Measurements from ENCODE around the gene FGFRL1.

The FGFRL1 gene

DNA sequence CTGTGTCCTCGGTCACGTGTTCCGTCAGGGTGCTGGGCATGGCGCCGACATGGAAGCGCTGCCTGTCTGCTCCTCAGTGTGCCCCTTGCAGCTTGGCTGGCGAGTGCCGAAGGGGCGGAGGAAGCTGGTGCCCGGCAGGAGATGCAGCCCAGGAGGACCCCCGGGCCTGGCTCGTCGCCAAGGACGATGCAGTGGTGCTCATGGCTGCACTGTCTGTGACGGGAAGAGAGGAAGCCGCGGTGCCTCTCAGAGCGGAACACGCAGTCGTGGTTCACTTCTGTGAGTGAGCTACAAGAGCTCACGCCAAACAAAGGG, 38.1 kb downstream of the FGFRL1 start:
- no peak for TF ChIP-seq POLR2AphosphoS5 (IDR thresholded peaks at IDR 0.05; ENCODE audit: low read depth, low read length)
- TF ChIP-seq, protein P1, sequence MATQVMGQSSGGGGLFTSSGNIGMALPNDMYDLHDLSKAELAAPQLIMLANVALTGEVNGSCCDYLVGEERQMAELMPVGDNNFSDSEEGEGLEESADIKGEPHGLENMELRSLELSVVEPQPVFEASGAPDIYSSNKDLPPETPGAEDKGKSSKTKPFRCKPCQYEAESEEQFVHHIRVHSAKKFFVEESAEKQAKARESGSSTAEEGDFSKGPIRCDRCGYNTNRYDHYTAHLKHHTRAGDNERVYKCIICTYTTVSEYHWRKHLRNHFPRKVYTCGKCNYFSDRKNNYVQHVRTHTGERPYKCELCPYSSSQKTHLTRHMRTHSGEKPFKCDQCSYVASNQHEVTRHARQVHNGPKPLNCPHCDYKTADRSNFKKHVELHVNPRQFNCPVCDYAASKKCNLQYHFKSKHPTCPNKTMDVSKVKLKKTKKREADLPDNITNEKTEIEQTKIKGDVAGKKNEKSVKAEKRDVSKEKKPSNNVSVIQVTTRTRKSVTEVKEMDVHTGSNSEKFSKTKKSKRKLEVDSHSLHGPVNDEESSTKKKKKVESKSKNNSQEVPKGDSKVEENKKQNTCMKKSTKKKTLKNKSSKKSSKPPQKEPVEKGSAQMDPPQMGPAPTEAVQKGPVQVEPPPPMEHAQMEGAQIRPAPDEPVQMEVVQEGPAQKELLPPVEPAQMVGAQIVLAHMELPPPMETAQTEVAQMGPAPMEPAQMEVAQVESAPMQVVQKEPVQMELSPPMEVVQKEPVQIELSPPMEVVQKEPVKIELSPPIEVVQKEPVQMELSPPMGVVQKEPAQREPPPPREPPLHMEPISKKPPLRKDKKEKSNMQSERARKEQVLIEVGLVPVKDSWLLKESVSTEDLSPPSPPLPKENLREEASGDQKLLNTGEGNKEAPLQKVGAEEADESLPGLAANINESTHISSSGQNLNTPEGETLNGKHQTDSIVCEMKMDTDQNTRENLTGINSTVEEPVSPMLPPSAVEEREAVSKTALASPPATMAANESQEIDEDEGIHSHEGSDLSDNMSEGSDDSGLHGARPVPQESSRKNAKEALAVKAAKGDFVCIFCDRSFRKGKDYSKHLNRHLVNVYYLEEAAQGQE (IDR thresholded peaks at IDR 0.05; ENCODE audit: insufficient read depth in 1 of 2, low read depth in 2 of 2, low read length in 2 of 2), result no peak
- TF ChIP-seq SIN3A (IDR thresholded peaks at IDR 0.05; ENCODE audit: borderline replicate concordance, insufficient read depth, low read length), result no peak
- no peak for TF ChIP-seq TAF1 (IDR thresholded peaks at IDR 0.05; ENCODE audit: borderline replicate concordance, insufficient read depth, low read length)
- TF ChIP-seq FOXP2 (optimal IDR thresholded peaks at IDR 0.05; ENCODE audit: borderline replicate concordance, extremely low read depth, extremely low read length, insufficient read depth), result no peak

DNA sequence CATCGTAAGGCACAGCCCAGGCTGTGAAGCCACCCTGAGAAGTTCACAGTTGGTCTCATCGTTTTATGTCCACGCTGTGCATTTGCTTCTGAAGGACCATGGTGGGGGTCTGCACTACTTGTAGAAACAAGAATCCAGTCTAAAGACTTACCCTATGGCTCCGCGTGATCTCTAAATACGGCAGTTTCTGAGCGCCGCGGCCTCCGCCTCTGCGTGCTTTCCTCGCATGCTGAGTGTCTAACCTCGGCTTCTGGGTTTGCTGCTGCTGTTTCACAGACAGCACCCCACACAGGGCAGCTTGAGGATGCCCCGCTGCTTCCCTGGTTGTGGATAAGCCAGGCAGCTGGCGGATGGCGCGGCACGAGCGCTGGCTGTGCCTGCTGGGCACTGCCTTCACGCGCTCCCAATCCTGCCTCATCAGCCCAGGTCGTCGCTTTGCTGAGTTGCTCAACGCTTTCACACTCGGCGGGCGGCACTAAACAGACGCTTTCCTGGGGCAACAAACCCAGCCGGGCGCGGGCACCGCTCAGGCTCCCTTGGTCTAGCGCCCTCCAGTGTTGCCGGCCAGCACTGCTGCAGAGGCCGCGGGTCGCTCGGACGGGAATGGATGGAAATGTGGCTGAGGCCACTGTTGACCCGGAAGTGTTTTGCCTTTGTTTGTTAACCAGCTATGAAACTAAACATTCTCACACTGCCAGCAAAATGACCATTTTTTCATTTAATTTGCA, 39.2 kb downstream of the FGFRL1 start:
- TF ChIP-seq, protein P1 (IDR thresholded peaks at IDR 0.05; ENCODE audit: insufficient read depth in 1 of 2, low read depth in 2 of 2, low read length in 2 of 2), result no peak
- TF ChIP-seq SIN3A (IDR thresholded peaks at IDR 0.05; ENCODE audit: borderline replicate concordance, insufficient read depth, low read length) (no peak), POLR2AphosphoS5 (IDR thresholded peaks at IDR 0.05; ENCODE audit: low read depth, low read length) (no peak)

DNA sequence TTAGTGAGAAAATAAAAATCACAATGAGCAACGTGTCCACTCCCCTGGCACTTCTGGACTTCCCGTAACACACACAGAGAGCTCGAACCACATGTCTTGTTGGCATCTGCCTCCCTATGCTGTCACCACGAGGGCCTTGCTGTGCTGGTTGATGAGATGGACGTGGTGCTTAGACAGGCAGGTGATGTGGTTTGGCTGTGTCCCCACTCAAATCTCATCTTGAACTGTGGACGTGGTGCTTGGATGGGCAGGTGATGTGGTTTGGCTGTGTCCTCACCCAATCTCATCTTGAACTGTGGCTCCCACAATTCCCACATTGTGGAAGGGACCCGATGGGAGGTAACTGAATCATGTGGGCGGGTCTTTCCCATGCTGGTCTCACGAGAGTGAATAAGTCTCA, 40.0 kb downstream of the FGFRL1 start:
- TF ChIP-seq SIN3A (IDR thresholded peaks at IDR 0.05; ENCODE audit: borderline replicate concordance, insufficient read depth, low read length), result no peak
- no peak for TF ChIP-seq FOXP2 (optimal IDR thresholded peaks at IDR 0.05; ENCODE audit: borderline replicate concordance, extremely low read depth, extremely low read length, insufficient read depth)
- TF ChIP-seq, protein P1 (IDR thresholded peaks at IDR 0.05; ENCODE audit: insufficient read depth in 1 of 2, low read depth in 2 of 2, low read length in 2 of 2), result no peak
- TF ChIP-seq POLR2AphosphoS5 (IDR thresholded peaks at IDR 0.05; ENCODE audit: low read depth, low read length), result no peak
- no peak for TF ChIP-seq TAF1 (IDR thresholded peaks at IDR 0.05; ENCODE audit: borderline replicate concordance, insufficient read depth, low read length)

DNA sequence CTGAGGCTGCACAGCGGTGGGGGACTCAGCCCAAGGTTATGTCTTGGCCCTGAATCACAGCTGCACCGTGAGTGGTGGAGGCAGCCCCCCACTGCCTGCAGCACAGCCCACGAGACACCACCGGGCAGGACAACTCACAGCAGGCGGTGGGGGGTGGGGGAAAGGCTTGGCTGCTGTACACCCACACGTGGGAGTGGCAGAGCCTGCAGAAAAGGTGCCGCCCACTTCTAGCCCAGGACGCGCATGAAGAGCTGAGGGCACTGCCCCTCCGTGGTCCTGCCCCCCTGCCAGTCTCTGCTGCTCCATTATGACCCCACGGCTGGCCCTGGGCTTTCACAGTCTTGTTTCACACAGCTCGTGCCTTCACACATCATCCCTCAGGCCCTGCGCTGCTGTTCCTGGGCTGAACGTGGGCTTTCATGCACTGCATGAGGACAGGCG, 40.8 kb downstream of the FGFRL1 start:
- TF ChIP-seq, protein P1 (IDR thresholded peaks at IDR 0.05; ENCODE audit: insufficient read depth in 1 of 2, low read depth in 2 of 2, low read length in 2 of 2), result no peak
- TF ChIP-seq SIN3A (IDR thresholded peaks at IDR 0.05; ENCODE audit: borderline replicate concordance, insufficient read depth, low read length), result no peak
- no peak for TF ChIP-seq TAF1 (IDR thresholded peaks at IDR 0.05; ENCODE audit: borderline replicate concordance, insufficient read depth, low read length)
- no peak for TF ChIP-seq POLR2AphosphoS5 (IDR thresholded peaks at IDR 0.05; ENCODE audit: low read depth, low read length)
- TF ChIP-seq FOXP2 (optimal IDR thresholded peaks at IDR 0.05; ENCODE audit: borderline replicate concordance, extremely low read depth, extremely low read length, insufficient read depth), result no peak
